PC-3 (cell line): Measurements from ENCODE around the gene IST1. TPM values are rescaled to one million over a fixed set of nuclear protein-coding genes. Genes with fewer than 3 reads are reported as not detected.

Experiments
- ATAC-seq: fragments of 200-7000 bp; cut with Tn5 transposase; 2 replicates; pipeline ENCODE4 v1.9.1; 2020; ENCODE audit warnings: mild to moderate bottlenecking, moderate library complexity
- BruUV-seq: library from RNA; stranded (reverse); fragments of 400-500 nt; replicated peaks from 2 replicates; lab custom pipeline; 2021; lab: Mats Ljungman, UMichigan
- CTCF ChIA-PET: fragments of 300-600 bp; sonication (Branson Sonifier 250); formaldehyde crosslinking; loops from one replicate; lab custom pipeline; 2022; ENCODE audit warnings: antibody characterized with exemption; lab: Charles Lee
- POLR2A ChIA-PET: fragments of 300-600 bp; sonication (Branson Sonifier 250); formaldehyde crosslinking; loops from one replicate; lab custom pipeline; 2022; ENCODE audit warnings: antibody characterized with exemption; ENCODE audit not compliant: unreplicated experiment; lab: Charles Lee
- DNase-seq: peaks from one replicate; pipeline ENCODE4 v3.0.0-alpha.2; 2015
- H2AFZ ChIP-seq: fragments of 300-600 bp; sonication (generic); 2 replicates; pipeline ENCODE4 v1.6.0; 2016; ENCODE audit warnings: antibody characterized with exemption, low read length
- H3F3A ChIP-seq: fragments of 300-600 bp; sonication (generic); one replicate; pipeline ENCODE4 v1.6.0; 2017; ENCODE audit warnings: antibody characterized with exemption, low read length, control low read depth, mild to moderate bottlenecking; ENCODE audit not compliant: unreplicated experiment
- H3K27ac ChIP-seq: fragments of 300-600 bp; sonication (generic); 2 replicates; pipeline ENCODE4 v1.5.1; 2016; ENCODE audit warnings: mild to moderate bottlenecking, low read length
- H3K27me3 ChIP-seq: fragments of 300-600 bp; sonication (generic); 2 replicates; pipeline ENCODE4 v1.6.1; 2016; ENCODE audit warnings: low read length, mixed read lengths
- H3K36me3 ChIP-seq: fragments of 300-600 bp; sonication (generic); 2 replicates; pipeline ENCODE4 v1.6.1; 2016; ENCODE audit warnings: low read depth, mixed run types, low read length, mixed read lengths
- H3K4me1 ChIP-seq: fragments of 300-600 bp; sonication (generic); 2 replicates; pipeline ENCODE4 v1.5.1; 2016; ENCODE audit warnings: low read length; ENCODE audit not compliant: insufficient read depth
- H3K4me2 ChIP-seq: fragments of 300-600 bp; sonication (generic); 2 replicates; pipeline ENCODE4 v1.6.0; 2016; ENCODE audit warnings: low read length
- H3K4me3 ChIP-seq: fragments of 300-600 bp; sonication (generic); 2 replicates; pipeline ENCODE4 v1.5.1; 2016; ENCODE audit warnings: mild to moderate bottlenecking, low read length, mixed read lengths
- H3K79me2 ChIP-seq: fragments of 300-600 bp; sonication (generic); 2 replicates; pipeline ENCODE4 v1.6.1; 2017; ENCODE audit warnings: low read length, mixed read lengths
- H3K9ac ChIP-seq: fragments of 300-600 bp; sonication (generic); 2 replicates; pipeline ENCODE4 v1.6.0; 2016; ENCODE audit warnings: mild to moderate bottlenecking, low read length
- H3K9me2 ChIP-seq: fragments of 300-600 bp; sonication (generic); replicated peaks from 2 replicates; pipeline ENCODE4 v1.6.1; 2016; ENCODE audit warnings: mixed run types, low read length, mixed read lengths
- H3K9me3 ChIP-seq: fragments of 300-600 bp; sonication (generic); 2 replicates; pipeline ENCODE4 v1.6.1; 2016; ENCODE audit warnings: low read length, mixed read lengths
- H4K20me1 ChIP-seq: fragments of 300-600 bp; sonication (generic); 2 replicates; pipeline ENCODE4 v1.6.1; 2016; ENCODE audit warnings: low read length, mixed read lengths
- EZH2 ChIP-seq: fragments of 300-600 bp; sonication (generic); IDR thresholded peaks from one replicate; pipeline ENCODE4 v1.6.1; 2017; ENCODE audit warnings: antibody characterized with exemption, mild to moderate bottlenecking, low read length; ENCODE audit not compliant: unreplicated experiment
- EZH2phosphoT487 ChIP-seq: fragments of 300-600 bp; sonication (generic); IDR thresholded peaks from 2 replicates; pipeline ENCODE4 v1.6.1; 2018; ENCODE audit warnings: mild to moderate bottlenecking, antibody characterized with exemption, low read length, borderline replicate concordance
- intact Hi-C: fragments of 100-400 bp; cut with micrococcal nuclease; formaldehyde crosslinking; loops from 2 replicates; pipeline ENCODE4 v1.9.0; 2023
- total RNA-seq: library from RNA; depleted of rRNA; stranded (reverse); fragments of >200 nt; gene quantifications from 2 replicates; pipeline ENCODE4 v1.2.3, GENCODE V29; 2014
- TF ChIP-seq, protein P1 (sequence below): fragments of 300-600 bp; sonication (generic); conservative IDR thresholded peaks from 2 replicates; pipeline ENCODE4 v1.5.1; 2017; ENCODE audit warnings: antibody characterized with exemption, low read depth, mild to moderate bottlenecking, low read length

Gene IST1
- total RNA-seq, 1 experiment from 2014 or later, result 86.4 TPM

DNA sequence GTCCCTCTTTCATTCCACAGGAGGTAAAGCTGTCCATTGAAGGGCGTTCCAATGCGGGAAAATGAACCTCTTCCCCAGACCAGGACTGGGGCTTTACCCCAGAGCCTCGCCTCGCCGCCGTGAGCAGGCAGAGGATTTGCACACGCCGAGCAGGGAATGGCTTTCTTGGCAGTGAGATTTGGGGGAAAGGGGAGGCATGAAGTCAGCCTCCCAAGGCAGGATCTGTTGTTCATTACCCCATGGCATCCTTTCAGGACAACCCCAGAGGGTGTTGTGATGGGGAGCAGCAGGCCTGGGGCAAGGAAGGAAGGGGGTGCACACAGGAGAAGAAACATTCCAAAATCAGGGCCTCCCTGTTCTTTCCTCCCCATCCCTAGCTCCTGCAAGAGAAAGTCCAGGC, 43.6 kb upstream of the IST1 start:
- DNase-seq, result no peak
- Histone ChIP-seq H3K4me1 (peaks cover 7% of the 10 kb centered on the region; the same call in 1 of the 2 replicates), H3K4me3 (no peak overlapping the region), H2AFZ (no peak overlapping the region), H3K36me3 (peaks cover 8% of the 10 kb centered on the region; the same call in 1 of the 2 replicates), H3K4me2 (no peak overlapping the region), H3K27me3 (no peaks in the 10 kb centered on the region), H4K20me1 (no peaks in the 10 kb centered on the region), H3K27ac (no peak overlapping the region), H3F3A (no peaks in the 10 kb centered on the region), H3K9me2 (no peaks in the 10 kb centered on the region), H3K9ac (no peak overlapping the region), H3K9me3 (no peaks in the 10 kb centered on the region), H3K79me2 (peaks cover 17% of the 10 kb centered on the region)
- BruUV-seq, result no TSS peak
- ChIA-PET CTCF (no interaction called here), POLR2A (interaction anchor here (0.6 kb wide), 1 partner anchor 33 kb away, joined by 3 read pairs; no protein-coding TSS in a partner anchor)
- no peak for ATAC-seq
- TF ChIP-seq EZH2, result no peak
- TF ChIP-seq, protein P1, sequence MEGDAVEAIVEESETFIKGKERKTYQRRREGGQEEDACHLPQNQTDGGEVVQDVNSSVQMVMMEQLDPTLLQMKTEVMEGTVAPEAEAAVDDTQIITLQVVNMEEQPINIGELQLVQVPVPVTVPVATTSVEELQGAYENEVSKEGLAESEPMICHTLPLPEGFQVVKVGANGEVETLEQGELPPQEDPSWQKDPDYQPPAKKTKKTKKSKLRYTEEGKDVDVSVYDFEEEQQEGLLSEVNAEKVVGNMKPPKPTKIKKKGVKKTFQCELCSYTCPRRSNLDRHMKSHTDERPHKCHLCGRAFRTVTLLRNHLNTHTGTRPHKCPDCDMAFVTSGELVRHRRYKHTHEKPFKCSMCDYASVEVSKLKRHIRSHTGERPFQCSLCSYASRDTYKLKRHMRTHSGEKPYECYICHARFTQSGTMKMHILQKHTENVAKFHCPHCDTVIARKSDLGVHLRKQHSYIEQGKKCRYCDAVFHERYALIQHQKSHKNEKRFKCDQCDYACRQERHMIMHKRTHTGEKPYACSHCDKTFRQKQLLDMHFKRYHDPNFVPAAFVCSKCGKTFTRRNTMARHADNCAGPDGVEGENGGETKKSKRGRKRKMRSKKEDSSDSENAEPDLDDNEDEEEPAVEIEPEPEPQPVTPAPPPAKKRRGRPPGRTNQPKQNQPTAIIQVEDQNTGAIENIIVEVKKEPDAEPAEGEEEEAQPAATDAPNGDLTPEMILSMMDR, result no peak
- intact Hi-C loops, result no loop called here

DNA sequence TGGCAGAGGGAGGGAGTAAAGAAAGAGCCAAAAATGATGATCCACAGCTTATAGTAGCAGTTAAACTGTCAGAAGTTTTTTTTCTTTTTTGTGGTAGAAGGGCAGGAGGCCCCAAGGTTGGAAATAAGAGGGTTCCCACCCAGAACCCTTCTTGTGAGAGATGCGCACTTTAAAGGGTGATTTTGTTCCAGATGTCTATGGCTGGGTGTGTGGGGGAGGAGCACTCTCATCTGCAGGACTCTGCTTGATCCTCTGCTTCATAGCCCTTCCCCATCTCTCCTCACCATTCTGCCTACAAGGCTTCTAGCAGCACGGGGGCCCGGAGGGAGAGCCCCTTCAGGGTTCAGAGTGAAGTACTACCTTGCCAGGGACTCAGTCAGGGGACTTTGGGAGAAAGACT, 43.2 kb upstream of the IST1 start:
- no peak for DNase-seq
- peaks cover 8% of the 10 kb centered on the region; the same call in 1 of the 2 replicates for H3K36me3 ChIP-seq
- no peaks in the 10 kb centered on the region for H3K9me2 ChIP-seq
- peaks cover 3% of the 10 kb centered on the region; the same call in 1 of the 2 replicates for H3K4me1 ChIP-seq
- no peaks in the 10 kb centered on the region for H3K9me3 ChIP-seq
- no peaks in the 10 kb centered on the region for H3F3A ChIP-seq
- no peak overlapping the region for H3K27ac ChIP-seq
- intact Hi-C loops, result no loop called here
- ChIA-PET CTCF (no interaction called here), POLR2A (no interaction called here)
- TF ChIP-seq EZH2 (no peak), EZH2phosphoT487 (no peak)
- TF ChIP-seq, protein P1, result no peak
- no peak overlapping the region for H3K4me2 ChIP-seq
- ATAC-seq, result no peak
- peaks cover 13% of the 10 kb centered on the region for H3K79me2 ChIP-seq
- H2AFZ ChIP-seq, result no peak overlapping the region
- no peak overlapping the region for H3K9ac ChIP-seq
- H3K27me3 ChIP-seq, result no peaks in the 10 kb centered on the region
- H3K4me3 ChIP-seq, result no peak overlapping the region
- no TSS peak for BruUV-seq
- H4K20me1 ChIP-seq, result no peaks in the 10 kb centered on the region

DNA sequence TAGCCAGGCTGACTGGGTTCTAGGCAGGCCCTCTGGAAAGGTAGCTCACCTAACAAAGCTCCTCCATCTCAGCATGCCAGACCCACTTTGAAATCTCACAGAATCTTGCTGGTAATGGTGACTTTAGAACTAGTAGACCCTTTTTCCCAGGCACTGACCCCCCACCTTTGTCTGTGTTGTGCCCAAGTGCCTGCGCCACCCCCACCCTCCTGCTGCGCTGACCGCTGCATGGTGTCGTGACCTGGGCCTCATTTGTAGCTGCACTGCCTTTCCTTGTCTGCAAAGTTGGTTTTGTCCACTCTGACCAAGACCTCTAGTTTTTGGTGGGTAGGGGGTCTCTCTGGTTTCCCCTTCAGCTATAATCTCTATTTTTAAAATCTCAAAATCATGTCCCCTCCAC, 42.8 kb upstream of the IST1 start:
- Histone ChIP-seq H2AFZ (no peak overlapping the region), H3K4me2 (no peak overlapping the region), H4K20me1 (no peaks in the 10 kb centered on the region), H3K27me3 (no peaks in the 10 kb centered on the region), H3K27ac (no peak overlapping the region), H3K79me2 (peaks cover 9% of the 10 kb centered on the region), H3K9me3 (no peaks in the 10 kb centered on the region), H3F3A (no peaks in the 10 kb centered on the region), H3K36me3 (peaks cover 8% of the 10 kb centered on the region; the same call in 1 of the 2 replicates), H3K4me3 (no peak overlapping the region), H3K4me1 (no peaks in the 10 kb centered on the region; the same call in 1 of the 2 replicates), H3K9ac (no peak overlapping the region), H3K9me2 (no peaks in the 10 kb centered on the region)
- DNase-seq (no peak), ATAC-seq (no peak)
- no TSS peak for BruUV-seq
- CTCF ChIA-PET, result no interaction called here
- TF ChIP-seq, protein P1, result no peak
- TF ChIP-seq EZH2phosphoT487, result no peak
- no peak for TF ChIP-seq EZH2
- POLR2A ChIA-PET, result no interaction called here
- intact Hi-C loops, result no loop called here
